ENCODE results near the gene SORBS1. TPM values are rescaled to one million over a fixed set of nuclear protein-coding genes. Genes with fewer than 3 reads are reported as not detected.

The SORBS1 gene
- total RNA-seq (10 to 100 TPM; 33.2 to 71.3 TPM), polyA plus RNA-seq (10 to 100 TPM; 38.3 to 49.9 TPM)

- peak within 1 kb of the TSS; percentile 89 to 91 for H3K27ac ChIP-seq (ENCODE audit: low read depth in 1 of 2, low read length in 2 of 2)
- peak within 1 kb of the TSS; percentile 63 to 88 for H3K9ac ChIP-seq (ENCODE audit: low read depth in 1 of 2, low read length in 2 of 2)
- H3K36me3 ChIP-seq (ENCODE audit: control insufficient read depth in 4 of 4, insufficient read depth in 3 of 4, low read depth in 1 of 4, low read length in 3 of 4), result no peaks in the 10 kb centered on the region
- H3K4me3 ChIP-seq (ENCODE audit: low read depth in 1 of 3, low read length in 3 of 3), result peak within 1 kb of the TSS; percentile 78 to 89 (median 88)
- peaks cover 0 to 35% (median 23%) of the 10 kb centered on the region in 4 donors for H3K4me1 ChIP-seq (ENCODE audit: control insufficient read depth in 4 of 4, insufficient read depth in 4 of 4, low read length in 3 of 4)
- 1% methylated on average over 77 of the region's 77 CpGs for WGBS
- H3K27me3 ChIP-seq (ENCODE audit: control insufficient read depth in 4 of 4, insufficient read depth in 4 of 4, low read length in 3 of 4), result no peaks in the 10 kb centered on the region
- no peaks in the 10 kb centered on the region for H3K9me3 ChIP-seq (ENCODE audit: control insufficient read depth in 4 of 4, low read length in 3 of 4)
- TF ChIP-seq TAF1 (conservative IDR thresholded peaks at IDR 0.05), result peak; percentile 30
- no peak for TF ChIP-seq FOXA1 (IDR thresholded peaks at IDR 0.05)
- TF ChIP-seq MAX (IDR thresholded peaks at IDR 0.05), result no peak
- TF ChIP-seq NR2F2 (IDR thresholded peaks at IDR 0.05), result no peak
- TF ChIP-seq EGR1 (IDR thresholded peaks at IDR 0.05; ENCODE audit: low read depth in 2 of 2), result peak; percentile 17 to 25
- peak; percentile 96 for TF ChIP-seq YY1 (IDR thresholded peaks at IDR 0.05)
- no peak for TF ChIP-seq ZBTB33 (IDR thresholded peaks at IDR 0.05)
- TF ChIP-seq ATF3 (IDR thresholded peaks at IDR 0.05), result no peak
- TF ChIP-seq REST (IDR thresholded peaks at IDR 0.05), result peak; percentile 71
- TF ChIP-seq JUND (IDR thresholded peaks at IDR 0.05), result no peak
- TF ChIP-seq RAD21 (IDR thresholded peaks at IDR 0.05), result peak; percentile 15 to 54
- peak in 1 of 2 donors; percentile 69 for TF ChIP-seq GABPA (IDR thresholded peaks at IDR 0.05 in 1 of 2, conservative IDR thresholded peaks at IDR 0.05 in 1 of 2)
- peak; percentile 68 for TF ChIP-seq SP1 (IDR thresholded peaks at IDR 0.05)
- no peak for TF ChIP-seq FOXA2 (IDR thresholded peaks at IDR 0.05)
- TF ChIP-seq, protein P1, sequence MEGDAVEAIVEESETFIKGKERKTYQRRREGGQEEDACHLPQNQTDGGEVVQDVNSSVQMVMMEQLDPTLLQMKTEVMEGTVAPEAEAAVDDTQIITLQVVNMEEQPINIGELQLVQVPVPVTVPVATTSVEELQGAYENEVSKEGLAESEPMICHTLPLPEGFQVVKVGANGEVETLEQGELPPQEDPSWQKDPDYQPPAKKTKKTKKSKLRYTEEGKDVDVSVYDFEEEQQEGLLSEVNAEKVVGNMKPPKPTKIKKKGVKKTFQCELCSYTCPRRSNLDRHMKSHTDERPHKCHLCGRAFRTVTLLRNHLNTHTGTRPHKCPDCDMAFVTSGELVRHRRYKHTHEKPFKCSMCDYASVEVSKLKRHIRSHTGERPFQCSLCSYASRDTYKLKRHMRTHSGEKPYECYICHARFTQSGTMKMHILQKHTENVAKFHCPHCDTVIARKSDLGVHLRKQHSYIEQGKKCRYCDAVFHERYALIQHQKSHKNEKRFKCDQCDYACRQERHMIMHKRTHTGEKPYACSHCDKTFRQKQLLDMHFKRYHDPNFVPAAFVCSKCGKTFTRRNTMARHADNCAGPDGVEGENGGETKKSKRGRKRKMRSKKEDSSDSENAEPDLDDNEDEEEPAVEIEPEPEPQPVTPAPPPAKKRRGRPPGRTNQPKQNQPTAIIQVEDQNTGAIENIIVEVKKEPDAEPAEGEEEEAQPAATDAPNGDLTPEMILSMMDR (IDR thresholded peaks at IDR 0.05; ENCODE audit: low read depth, low read length, missing input control), result no peak
- no peak for TF ChIP-seq HNF4A (conservative IDR thresholded peaks at IDR 0.05)
- TF ChIP-seq HNF4G (IDR thresholded peaks at IDR 0.05), result no peak
- TF ChIP-seq RXRA (IDR thresholded peaks at IDR 0.05), result no peak
- DNase-seq (ENCODE audit: low spot score), result peak; percentile 96
Measured at GRCh38 chr10:95561177-95561863, at the start of gene SORBS1. Gene SORBS1 (minus strand): TSS chr10:95561371. CDS start chr10:95441135, 120,236 bp downstream.

All from liver (tissue), 9 donors.